HG03064 (cell line): ENCODE results near the gene CDH13.

Experiments
- ATAC-seq: cut with Tn5 transposase; IDR thresholded peaks from one replicate; pipeline ENCODE4 v1.9.1; 2021; ENCODE audit warnings: low read depth; ENCODE audit not compliant: unreplicated experiment

Gene CDH13

DNA sequence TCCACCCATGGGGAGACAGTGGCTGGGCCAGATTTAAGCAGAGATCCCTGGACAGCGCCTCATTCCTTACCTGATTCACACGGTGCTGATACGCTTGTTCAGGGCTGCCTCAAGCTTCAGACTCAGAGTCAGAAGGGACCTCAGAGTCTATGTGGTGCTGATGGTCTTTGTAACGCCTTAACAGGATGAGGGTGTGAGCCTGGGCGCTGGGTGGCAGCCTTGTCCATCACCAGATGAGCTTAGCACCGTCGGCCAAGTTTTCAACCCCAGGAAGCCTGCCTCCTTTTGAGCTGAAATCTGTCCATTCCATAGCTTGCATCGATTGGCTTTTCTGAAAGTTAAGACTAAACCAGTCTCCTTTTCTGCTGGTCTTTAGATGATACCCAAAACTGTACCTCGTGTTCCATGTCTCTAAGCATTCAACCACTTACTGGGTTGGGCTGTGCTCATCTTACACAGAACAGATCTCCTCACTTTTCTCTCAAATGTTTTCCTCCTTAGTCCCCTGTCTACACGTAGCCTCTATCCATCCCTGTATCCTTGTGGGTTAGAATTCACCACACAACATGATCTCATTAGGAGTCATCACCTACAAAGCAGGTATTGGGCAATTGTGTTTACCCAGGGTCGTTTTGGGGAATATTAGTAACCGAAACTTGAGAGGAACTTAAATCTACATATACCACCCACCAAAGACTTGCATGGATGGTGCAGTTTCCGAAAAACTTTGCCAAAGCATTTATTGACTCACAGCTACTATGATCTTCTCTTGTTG is 573.4 kb downstream of the CDH13 start:
- ATAC-seq: no peak

DNA sequence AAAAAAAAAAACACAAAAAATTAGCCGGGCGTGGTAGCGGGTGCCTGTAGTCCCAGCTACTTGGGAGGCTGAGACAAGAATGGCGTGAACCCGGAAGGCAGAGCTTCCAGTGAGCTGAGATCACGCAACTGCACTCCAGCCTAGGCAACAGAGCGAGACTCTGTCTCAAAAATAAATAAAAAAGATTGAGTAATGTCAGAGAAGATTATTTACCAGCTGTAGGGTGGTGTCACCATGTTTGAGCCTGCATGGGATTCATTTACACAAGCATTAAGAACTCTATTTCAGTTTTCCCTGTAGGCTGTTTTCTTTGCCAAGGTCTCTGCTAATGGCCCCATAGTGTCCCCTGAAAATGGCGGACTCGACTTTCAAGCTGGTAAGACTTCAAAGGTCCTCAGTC is 575.0 kb downstream of the CDH13 start:
- ATAC-seq: no peak

DNA sequence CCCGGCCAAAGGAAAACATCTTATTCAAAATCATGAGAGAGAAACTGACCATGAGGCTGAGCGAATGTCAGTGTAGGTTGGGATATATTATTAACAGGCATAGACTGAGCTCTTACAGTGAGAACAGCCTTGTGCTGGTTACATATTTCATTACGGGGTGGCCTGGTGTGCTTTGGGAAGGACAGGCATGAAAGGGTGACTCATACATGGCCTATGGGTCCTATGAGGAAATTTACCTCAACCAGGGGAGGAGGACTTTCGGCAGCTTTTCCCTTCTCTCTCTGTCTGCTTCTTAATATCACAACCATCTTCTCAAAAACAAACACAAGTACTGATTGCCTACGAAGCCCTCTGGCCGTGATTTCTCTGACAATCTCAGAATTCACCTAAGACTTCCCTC is 579.1 kb downstream of the CDH13 start:
- no peak for ATAC-seq

DNA sequence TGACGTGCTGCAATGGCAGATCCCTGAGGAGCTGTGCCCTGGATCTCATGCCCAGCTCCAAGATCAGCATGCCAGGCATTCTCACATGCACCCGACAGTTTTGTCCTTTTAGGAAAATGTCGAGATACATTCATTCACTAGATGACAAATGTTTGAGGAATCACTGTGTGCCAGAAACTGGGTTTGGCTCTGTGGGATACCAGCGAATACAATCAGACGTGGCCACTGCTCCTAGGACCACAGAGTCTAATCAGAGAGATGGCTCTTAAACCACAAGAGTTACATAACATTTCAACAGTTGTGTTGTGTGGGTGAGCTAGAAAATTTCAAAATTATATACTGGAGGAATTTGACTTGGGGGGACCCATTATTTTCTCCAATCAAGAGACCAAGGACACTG is 579.7 kb downstream of the CDH13 start:
- no peak for ATAC-seq

DNA sequence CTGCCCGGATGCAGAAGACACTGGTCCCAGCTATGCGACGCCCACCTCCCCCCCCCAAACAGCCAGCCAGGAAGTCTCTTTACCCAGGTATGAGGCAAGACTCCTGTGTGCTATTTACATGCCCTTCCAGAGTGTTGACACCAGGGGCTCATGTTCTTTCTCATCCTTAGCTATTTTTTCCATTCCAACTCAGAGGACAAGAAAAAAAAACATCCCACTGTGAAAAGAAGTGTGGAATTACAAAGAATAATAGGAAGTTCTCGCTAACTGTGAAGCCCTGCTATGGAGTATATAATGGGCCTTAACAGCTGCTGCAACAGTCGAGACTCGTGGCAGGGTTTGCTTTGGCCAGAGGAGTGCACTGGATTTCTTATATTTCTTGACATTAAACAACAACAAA is 584.9 kb downstream of the CDH13 start:
- ATAC-seq: no peak

DNA sequence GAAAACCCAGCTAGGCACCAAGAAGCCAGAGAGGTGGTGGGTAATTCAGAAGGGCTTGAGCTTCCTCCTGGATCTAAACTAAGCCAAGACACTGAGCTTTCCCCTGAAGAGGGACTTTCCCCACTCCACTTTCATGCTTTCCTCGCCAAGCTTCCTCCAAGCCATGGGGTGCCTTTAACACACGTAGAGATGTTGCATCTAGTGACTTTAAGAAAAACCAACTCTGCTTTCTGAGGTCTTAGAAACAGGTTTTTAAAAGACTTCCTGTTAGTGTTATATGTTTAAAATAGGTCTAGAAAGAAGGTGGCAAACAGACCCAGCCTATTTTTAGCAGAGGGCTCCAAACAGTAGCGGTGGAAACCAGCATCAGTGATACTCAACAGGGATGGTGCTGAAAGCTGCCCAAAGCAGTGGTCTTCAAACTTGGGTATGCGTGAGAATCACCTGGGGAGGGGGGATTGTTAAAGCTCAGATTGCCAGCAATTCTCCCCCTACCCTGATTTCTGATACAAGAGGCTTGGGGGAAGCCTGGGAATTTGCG is 585.6 kb downstream of the CDH13 start:
- no peak for ATAC-seq

DNA sequence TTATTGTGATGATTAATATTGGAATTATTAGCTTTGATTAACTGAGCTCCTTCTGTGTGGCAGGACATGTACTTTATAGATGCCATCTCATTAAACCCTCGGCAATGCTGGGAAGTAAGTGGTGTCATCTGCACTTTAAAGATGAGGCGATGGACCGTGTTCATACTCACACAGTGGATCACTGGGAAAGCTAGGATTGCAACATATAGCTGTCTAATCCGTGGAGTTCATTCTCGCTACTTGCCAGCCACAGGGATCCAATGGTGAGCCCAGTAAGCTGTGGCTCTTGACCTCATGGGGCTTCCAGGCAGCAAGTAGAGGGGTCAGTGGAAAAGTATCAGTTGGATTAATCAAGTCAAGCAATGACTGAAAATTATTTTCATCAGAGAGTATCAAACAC is 587.9 kb downstream of the CDH13 start:
- no peak for ATAC-seq

DNA sequence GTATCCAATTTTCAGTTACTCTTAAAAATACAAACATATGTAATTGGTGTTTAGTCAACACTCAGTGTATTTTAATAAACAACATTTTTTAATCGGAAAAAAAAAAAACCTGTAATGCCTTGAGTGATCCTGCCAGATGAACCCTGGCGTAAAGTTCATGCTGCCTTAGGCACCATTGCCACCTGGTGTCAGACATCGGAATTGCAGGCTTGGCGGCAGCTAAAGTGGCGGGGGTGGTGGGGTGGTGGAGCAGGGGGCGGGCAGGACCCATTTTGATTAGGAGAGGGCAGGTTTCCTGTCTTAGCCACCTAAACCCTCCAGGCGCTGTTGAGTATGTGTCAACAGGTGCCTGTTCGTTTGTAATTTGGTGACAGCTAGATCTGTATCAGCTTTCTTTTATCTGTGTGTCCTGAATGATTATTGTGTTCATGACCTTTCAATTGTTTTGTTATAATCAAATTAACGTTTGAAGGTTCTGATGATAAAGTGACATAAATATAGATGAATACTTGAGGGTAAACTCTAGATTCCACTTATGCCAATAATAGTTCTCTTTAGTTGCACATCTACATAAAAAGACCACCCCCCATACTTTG is 588.7 kb downstream of the CDH13 start:
- ATAC-seq: no peak

DNA sequence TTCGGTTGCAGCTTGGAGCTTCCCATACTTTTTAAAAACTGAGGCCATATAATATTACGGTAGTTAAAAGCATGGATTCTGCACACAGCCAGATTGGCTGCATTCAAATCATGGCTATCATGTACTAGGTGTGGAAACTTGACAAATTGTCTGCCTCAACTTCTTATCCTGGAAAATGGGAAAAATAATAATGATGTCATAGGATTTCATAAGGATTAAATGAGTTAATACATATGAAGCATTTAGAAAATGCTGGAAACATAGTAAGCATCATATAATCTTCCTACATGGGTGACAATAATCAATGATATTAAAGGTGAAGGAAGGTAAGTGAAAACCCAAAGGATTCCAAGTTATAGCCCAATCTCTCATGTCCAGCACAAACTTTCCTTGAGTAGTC is 592.5 kb downstream of the CDH13 start:
- no peak for ATAC-seq

DNA sequence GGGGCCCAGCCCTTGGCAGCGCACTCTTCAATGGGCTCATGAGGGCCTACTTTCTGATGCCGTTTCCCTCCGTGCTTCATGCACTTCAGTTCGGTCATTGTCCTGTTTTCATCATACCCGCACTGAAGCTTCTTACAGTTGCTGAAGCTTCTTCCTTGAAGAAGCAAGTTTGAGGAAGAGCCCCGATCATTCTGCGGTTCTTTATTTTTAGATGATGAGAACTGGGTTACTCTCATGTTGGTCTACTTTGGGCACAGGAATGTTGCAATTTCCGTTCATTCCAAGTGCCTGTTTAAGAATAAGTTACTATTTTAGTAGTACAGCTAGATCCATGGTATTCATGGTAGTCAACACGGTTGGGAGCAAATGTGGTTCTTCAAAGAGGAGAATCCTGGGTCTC is 593.3 kb downstream of the CDH13 start:
- no peak for ATAC-seq

DNA sequence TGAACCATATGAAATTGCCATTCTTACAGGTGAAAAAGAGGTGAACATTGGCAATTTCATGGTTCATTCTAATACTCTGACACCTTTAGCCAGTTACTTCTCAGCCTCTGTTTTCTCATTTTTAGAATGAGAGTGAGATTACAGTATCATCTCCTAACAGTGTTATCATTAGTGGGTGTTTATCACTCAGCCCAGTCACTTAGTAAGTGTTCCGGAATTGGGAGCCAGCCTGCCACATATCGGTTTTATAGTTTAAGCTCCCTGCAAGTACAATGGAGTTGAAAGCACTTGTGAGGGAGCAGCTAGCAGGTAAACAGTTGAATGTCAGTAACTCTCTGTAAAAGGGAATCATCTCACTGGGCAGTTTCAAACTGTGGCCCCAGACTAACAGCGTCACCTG is 597.9 kb downstream of the CDH13 start:
- ATAC-seq: no peak

DNA sequence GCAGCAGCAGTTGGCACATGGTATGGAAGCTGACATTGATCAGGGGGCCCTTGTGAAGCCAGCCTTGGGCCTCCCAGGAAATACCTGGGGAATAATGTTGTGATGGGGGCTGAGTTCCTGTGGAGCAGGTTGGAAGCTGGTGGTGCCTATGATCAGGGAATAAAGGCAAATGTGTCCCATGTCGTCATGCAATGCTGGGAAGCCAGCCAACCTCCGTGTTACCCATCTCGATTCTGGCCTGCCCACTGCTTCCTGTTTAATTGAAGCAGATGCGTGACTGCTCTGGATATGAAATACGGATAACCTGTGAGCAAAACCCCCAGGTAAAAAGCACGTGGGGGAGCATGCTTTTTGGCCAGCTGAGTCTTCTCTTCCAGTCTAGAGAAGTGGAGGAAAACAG is 600.6 kb downstream of the CDH13 start:
- no peak for ATAC-seq

DNA sequence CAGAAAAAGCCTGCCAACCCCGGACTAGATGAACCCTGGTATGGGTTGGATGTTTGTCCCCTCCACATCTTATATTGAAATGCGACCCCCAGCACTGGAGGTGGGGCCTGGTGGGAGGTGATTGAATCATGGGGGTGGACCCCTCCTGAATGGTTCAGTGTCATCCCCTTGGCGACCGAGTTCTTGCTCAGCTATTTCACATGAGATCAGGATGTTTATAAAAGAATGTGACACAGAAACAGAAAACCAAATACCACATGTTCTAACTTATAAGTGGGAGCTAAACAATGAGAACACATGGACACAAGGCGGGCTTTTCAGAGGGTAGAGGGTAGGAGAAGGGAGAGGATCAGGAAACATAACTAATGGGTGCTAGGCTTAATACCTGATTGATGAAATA is 605.0 kb downstream of the CDH13 start:
- ATAC-seq: no peak

DNA sequence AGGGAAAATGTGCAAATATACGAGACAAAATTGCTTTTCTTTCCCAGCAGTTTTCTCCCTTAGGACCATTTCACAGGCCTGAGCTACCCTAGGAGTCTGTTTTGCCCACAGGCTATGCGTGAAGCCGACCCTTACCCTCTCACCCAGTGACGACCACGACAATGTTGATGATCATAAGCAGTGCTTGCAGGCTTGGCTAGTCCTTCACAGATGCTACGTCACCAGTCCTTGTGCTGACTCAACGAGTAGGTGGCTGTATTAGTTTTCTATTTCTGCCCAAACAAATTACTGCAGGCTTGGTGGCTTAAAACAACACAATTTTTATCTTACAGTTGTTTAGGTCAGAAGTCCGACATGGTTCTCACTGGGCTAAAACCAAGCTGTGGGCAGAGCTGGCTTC is 606.4 kb downstream of the CDH13 start:
- no peak for ATAC-seq

DNA sequence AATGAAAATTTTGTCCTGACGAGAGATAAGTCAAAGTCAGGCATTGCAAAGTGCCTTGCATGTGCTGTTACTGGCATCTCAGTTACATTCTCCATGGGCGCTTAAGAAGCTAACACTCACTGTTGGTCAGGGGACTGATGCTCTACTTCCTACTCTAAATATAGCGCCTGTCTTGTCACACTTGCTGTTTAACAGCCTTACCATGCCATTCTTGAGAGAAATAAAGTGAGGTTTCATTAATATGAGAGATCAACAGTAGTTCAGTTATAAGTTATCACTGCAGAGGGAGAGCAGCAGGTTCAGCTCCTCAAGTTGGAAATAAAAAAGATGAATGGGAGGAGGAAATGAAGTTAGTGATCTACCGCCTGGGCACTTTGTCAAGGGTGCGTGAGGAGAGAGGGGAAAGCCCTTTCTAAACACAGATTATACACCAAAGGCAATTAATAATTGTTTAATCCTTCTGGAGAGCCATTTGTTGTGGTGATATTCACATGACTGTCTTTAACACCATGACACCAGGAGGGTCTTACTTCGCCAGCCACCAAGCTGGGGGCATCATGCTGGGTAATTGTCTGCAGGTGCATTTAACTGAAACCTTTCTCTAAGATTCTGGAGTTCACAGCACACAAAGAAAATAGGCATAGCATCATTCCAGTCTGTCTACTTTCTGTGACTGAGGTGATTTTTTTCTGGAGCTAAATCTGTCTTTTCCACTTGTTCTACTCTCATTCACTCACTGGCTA is 612.4 kb downstream of the CDH13 start:
- ATAC-seq: no peak

DNA sequence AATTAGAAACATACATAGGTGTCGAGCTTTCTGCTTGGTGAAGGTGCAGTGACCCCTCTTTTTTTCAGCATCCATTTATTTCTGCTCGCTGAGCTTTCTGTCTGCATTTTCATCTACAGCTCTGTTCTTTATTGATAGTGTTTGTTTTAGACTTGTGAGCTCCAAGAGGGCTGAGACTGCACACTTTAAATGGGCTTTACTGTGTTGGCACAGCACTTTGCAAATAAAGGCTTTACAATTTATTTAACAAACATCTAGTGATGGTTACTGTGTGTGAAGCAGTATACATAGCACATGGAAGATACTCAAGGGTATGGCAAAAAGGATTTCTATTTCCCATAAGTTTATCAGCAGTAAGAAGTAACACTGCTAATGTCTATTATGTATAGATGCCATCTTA is 617.3 kb downstream of the CDH13 start:
- no peak for ATAC-seq

DNA sequence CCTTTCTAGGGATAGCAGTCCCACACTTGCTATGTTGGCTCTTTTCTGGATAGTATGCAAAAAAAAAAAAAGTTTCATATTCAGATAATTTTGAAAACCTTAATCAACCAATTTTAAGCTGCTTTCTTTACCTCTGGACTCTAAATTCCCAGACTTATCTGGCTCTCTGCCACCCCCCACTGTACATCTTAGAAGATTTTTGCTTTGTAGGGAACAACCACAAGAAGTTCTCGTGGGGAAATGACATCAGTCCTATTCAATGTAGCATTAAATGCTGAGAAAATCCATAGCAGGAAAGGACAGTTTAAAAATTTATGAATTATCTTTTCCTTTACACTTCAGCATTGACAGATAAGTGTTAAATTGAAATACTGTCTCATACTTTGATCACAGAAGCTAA is 618.3 kb downstream of the CDH13 start:
- no peak for ATAC-seq

DNA sequence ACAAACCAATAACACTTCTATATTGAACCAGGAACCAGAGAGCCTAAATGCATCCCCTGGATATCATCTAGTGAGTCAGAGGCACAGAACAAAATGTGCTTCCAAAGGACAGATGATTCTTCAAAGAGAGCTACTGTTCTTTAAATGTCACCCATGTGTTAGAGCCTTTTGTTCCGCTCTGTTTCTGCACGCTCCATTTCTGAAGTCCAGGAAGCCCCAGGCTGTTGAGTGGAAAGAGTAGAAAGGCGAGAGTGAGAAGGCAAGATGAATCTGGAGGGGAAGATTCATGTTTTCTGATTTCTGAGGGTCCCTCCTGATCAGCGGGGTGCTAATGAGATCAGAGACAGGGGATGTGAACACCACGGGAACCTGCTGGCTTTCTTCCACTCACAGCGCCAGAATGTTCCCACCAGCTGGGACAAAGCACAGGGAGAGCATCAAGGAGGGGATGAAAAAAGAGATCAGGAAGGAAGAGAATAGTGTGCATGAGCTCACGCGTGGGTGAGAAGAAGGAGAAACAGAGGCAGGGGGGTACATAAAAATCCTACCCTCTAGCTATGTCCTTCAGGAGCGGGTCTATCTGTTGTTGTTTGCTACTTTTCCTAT is 621.1 kb downstream of the CDH13 start:
- ATAC-seq: no peak

DNA sequence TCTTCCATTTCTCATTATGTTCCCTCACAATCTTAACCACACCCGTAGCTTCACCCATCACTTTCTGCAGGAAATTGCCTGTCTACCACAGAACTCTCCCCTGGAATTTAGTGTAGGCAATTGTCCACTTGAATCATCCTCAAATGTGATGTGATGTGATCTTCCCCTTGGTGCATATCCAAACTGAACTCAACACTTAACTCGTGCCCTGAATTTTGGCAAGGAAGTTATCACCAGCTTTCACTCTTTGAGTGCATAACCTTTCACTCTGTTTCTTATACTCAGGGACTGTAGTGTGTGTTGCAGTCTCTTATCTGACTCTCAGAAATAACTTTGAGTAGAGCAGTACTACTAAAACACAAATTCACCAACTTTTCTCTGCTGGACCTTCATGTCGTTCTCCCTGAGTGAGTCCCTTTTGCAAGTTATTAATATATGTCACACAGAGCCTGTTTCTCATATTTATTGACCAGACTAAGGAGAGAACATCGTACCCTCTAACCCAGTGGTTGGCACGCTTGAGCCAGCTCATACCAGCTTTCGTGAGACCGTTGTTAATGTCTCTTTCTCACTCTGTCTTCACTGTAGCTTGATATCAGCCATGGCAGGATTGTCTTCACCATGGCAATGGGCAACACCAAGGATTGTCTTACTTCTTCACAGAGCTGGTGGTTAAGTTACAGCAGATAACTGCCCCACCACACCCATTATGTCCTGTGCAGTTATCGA is 622.1 kb downstream of the CDH13 start:
- ATAC-seq: no peak

DNA sequence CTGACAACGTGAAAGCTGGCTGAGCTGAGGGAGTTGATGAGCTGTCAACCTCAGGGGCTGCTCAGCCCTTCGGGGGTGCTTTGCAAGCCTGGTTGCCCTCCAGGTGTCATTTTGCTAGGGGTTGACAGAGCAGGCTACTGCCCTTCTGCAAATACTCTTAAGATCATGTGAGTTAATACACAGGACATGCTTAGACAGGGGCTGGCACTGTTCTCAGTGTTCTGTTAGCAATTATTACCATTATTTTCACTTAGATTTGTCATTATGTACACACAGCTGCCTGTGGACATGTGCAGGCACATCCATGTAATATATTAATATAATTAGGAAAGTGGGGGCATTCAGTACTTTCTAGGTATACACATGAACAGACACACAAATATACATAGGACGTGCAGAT is 626.8 kb downstream of the CDH13 start:
- no peak for ATAC-seq
